Measurements from ENCODE around the gene RINL.
A peak's percentile ranks its signal among the peaks of the same experiment; 100 is the strongest.
"Not testable (repeated sequence)": the region's sequence is repeated elsewhere in the genome, so short reads cannot be mapped to it uniquely, and the experiment has no call there.

RINL gene

DNA sequence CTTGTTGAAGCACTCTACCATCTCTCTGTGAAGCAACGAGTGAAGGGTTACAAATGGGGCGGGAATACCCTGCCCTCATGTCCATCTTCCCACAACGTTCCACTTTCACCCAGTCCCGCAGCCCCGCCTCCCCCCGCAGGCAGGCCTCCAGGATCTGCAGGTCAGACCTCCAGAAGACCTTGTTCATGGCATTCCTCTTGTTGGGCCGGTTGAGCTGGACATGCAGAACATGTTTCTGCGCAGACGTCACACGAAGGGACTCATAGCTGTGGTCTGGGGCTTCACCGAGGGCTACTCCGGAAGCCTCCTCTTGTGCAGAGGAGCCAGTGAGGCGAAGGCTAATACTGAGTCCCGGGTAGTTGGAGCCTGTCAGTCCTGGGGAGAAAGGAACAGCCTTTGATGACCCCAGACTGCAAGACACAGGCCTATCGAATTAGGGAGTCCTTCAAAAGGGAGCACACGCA lies 46.9 kb downstream of the RINL start:
- peak; percentile 46 for DNase-seq

DNA sequence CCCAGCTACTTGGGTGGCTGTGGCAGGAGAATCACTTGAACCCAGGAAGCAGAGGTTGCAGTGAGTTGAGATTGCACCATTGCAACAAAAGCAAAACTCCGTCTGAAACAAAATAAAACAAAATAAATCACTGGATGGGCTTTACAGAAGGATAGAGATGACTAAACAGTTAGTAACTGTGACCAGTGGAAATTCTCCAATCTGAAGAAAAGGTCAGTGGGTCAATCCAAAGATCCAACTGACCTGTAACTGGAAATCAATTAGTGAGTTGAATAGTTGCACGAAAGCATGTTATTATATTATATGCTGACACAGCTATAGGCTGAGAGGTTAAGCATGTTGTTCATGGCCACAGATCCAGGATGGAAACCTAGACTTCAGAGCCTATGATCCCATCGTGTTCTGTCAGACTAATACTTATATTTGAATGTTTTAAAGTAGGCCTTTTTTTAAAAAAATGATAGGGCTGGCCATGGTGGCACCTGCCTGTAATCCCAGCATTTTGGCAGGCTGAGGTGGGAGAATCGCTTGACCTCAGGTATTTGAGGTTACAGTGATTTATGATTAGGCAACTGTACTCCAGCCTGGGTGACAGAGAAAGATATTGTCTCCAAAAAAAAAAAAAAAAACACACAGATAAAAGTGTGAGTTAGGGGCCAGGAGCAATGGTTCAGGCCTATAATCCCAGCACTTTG lies 47.9 kb downstream of the RINL start:
- DNase-seq: no peak

DNA sequence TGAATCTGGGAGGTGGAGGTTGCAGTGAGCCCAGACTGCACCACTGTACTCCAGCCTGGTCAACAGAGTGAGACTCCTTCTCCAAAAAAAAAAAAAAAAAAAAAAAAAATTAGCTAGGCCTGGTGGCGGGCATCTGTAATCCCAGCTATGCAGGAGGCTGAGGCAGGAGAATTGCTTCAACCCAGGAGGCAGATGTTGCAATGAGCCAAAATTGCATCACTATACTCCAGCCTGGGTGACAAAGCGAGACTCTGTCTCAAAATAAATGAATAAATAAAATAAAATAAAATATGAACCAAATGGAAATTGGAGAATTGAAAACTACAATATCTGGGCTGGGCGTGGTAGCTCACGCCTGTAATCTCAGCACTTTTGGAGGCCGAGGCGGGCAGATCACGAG lies 48.9 kb downstream of the RINL start:
- DNase-seq: not testable (repeated sequence)

DNA sequence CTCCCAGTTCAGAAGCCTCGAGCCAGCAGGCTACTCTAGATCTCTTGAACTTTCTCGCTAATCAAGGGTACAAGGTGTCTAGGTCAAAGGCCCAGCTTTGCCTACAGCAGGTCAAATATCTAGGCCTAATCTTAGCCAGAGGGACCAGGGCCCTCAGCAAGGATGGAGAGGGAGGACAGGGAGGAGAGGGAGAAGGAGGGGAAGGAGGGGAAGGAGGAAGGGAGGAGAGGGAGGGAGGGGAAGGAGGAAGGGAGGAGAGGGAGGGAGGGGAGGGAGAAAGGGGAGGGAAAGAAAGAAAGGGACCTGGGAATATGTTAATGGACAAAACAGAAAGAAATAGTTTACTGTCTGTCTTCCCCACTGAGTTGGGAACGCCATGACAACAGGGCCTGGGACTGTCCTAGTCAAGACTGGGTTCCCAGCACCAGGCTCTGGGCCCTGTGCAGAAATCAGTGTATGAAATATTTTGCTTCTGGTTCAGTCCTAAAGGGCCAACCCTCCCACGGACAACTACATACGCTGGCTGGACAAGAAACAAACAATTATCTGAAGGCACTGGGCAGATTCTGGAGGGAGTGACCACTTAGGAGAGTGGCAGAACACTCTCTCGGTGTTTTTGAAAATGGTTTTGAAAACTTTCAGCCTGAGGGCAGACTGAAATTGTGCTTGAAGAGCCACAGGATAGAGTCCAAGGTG lies 51.1 kb downstream of the RINL start:
- DNase-seq: no peak

DNA sequence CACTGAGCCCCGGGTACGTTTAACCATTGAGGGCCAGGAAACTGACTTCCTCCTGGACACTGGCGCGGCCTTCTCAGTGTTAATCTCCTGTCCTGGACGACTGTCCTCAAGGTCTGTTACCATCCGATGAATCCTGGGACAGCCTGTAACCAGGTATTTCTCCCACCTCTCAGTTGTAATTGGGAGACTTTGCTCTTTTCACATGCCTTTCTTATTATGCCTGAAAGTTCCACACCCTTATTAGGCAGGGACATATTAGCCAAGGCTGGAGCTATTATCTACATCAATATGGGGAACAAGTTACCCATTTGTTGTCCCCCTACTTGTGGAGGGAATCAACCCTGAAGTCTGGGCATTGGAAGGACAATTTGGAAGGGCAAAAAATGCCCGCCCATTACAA lies 52.1 kb downstream of the RINL start:
- not testable (repeated sequence) for DNase-seq

DNA sequence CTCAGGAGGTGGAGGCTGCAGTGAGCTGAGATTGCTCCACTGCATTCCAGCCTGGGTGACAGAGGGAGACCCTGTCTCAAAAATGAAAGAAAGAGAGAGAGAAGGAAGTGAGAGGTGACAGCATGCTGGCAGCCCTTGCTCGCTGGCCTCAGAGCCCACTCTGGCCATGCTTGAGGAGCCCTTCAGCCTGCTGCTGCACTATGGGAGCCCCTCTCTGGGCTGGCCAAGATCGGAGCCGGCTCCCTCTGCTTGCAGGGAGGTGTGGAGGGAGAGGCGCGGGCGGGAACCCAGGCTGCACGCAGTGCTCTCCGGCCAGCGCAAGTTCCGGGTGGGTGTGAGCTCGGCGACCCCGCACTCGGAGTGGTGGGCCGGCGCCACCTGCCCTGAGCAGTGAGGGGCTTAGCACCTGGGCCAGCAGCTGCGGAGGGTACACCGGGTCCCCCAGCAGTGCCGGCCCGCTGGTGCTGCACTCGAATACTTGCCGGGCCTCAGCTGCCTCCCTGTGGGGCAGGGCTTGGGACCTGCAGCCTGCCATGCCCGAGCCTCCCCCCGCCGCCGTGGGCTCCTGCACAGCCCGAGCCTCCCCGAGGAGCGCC lies 56.7 kb downstream of the RINL start:
- DNase-seq: not testable (repeated sequence)

DNA sequence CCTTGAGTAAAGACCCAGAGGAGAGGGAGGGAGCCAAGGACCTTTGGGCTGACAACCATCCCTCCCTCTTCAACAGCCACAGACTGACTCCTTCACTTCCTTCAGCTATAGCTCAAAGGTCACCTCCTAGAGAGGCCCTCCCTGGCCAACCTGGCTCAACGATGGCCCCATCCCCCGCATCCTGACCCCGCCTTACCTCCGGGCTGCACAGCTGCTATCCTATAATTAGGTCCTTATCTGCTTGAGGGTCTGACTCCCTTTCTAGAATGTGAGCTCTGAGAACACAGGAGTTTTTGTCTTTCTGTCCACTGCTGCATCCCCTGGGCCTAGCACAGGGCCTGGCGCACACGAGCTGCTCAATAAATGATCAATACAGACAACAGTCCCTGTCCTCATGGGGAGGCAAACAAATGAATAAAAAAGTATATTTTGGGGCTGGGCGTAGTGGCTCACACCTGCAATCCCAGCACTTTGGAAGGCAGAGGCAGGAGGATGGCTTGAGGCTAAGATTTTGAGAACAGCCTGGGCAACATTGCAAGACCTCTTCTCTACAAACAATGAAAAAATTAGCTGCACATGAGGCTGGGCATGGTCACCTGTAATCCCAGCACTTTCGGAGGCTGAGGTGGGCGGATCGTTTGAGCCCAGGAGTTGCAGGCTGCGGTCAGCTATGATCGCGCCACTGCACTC lies 58.7 kb downstream of the RINL start:
- no peak for DNase-seq

All from activated CD4-positive, alpha-beta T cell treated with anti-CD3 and anti-CD28 coated beads, Interleukin-10, Interleukin-2, amounts not matched to agents 100 ng/mL and 50 ng/mL, durations not matched to agents 16 hours and 8 hours (primary cell).